CD4-positive, alpha-beta T cell treated with Interleukin-4 for 1 hour (primary cell): ENCODE data around the gene DMC1.
"Not testable (repeated sequence)": the region's sequence is repeated elsewhere in the genome, so short reads cannot be mapped to it uniquely, and the experiment has no call there.

Experiments
- DNase-seq, 2 donors: peaks; one replicate each; pipeline ENCODE4 v3.0.0-alpha.2; 2020 to 2022

Gene DMC1

DNA sequence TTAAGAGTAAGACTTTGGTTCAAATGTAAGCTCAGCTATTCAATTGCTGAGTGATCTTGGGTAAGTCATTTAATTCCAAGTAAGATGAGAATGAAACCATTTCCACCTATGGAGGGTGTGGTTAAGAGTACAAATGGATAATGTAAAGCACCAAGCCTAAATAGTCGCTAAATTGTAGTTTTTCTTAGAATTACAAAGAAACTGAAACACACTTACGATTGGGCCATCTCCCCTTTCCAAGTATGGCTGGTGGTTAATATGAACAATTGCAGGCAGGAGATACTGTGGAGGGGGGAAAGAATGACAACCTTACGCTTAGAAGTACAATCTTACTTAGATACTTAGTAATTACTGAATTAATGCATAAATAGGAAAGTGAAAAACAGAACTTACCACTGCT, 72.1 kb downstream of the DMC1 start:
- DNase-seq, result no peak

DNA sequence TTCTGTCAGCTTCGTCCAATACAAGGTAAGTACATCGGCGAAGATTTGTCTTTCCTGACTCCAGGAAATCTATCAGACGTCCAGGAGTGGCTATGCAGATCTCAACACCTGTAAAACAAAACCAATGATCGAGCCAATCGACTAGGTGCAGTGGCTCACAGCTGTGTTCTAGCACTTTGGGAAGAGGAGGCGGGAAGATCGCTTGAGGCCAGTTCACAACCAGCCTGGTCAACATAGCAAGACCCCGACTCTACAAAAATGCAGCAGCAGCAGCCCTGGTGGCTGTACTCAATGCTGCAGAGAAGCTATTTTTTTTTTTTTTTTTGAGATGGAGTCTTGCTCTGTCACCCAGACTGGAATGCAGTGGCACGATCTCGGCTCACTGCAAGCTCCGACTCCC, 75.0 kb downstream of the DMC1 start:
- no peak for DNase-seq

DNA sequence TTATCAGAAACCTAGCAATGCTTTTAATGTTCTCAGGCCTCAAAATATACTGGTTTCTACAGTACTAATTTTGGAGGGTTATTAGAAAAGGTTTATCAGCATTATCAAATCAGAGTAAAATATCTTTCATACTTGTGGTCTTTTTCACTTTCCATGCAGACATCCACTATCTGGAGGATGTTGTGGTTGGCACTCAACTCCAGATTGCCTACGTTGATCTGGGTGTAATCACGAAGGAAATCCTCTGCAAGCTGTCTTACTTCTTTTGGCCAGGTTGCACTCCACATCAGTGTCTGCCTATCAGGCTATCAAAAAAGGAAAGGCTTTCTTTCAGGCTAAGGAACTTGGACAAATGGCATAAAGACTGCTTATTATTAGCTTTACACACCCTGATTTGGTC, 75.5 kb downstream of the DMC1 start:
- no peak for DNase-seq

GRCh38 chr22:38491707-38492348, 78.2 kb downstream of the DMC1 start:
- no peak for DNase-seq

DNA sequence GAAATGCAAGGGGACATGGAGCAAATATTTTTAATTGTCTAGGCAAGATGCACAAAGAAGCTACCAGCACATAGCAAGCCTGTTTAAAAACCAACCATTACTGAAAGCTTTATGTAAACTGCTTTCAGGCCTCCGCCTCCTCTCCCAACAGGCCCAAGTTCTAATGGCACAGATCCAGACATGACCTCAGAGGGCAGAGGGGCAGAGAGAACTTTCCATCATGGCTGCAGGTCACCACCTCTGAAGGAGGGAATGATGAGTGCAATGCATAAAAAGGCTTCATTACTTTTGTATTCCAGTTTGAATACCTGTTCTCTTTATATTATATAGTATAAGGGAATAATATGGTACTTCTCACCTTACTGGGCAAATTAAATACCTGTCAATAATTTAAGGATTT, 79.1 kb downstream of the DMC1 start:
- no peak for DNase-seq

- no peak for DNase-seq
Observed at GRCh38 chr22:38490475-38490874, 79.5 kb downstream of the DMC1 start.

- no peak for DNase-seq
Observed at GRCh38 chr22:38489561-38490145, 80.3 kb downstream of the DMC1 start.

- no peak for DNase-seq
Observed at GRCh38 chr22:38489142-38489541, 80.8 kb downstream of the DMC1 start.

DNA sequence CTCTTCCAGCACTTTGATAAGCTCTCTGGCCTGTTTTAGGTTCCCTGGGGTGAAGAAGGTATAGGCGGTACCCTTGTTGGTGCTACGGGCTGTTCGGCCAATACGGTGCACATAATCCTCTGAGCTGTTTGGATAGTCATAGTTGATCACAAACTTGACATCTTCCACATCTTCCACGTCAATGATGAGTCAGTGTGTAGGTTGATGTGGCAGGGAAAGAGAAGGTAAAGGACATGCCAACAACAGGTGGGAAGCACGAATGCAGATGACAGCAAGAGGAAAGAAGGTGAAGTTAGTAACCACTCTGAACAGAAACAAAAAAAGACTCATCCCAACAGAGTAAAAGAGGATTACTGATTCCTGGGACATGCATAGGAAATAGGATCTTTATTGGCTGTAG, 82.0 kb downstream of the DMC1 start:
- DNase-seq, result no peak

GRCh38 chr22:38485783-38486182, 84.2 kb downstream of the DMC1 start:
- no peak for DNase-seq

DNA sequence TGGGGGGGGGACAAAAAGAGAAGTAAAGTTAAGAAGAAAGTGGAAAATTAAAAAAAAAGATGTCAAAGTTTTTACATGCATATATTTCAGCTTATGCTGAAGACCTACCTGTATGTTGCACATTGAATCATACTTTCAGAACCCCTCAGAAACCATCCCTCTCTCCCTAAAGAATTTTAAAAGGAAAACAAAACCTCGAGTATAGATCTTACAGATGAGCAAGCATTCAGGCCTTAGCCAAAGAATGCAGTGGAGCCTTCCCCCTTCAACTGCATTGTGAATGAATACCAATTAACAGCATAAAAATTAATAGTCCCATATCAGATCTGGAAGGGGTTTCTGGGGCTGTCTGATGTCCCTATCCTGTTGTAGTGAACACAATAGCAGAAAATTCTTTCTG, 85.7 kb downstream of the DMC1 start:
- DNase-seq, result no peak

DNA sequence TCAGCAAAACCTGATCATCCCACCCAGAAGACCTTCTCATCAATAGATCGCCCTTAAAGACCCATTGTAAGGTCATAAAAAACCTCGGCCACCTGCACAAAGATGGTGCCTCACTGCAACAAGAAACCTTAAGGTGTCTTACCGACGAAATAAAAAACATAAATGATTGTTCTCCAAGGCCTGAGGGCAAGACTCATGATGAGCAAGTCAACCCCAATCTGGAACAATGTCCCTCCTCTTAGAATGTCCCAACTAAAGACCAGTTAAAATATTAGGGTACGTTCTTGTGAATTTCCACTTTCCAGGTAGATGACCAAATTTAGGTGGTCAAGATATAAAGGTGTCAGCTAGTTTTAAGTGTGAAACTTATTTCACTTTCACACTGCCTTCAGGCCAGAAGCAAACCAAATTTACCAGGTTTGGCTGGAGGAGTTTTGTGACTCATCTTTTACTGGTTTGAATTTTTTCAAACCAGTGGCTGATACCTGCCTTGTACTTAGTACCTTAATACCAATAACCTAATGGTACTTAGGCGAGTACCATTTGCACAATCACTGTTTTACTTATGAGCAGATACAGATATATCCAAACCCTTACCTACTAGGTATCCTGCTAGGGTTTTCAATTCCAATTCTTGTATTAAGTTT, 87.2 kb downstream of the DMC1 start:
- no peak for DNase-seq

GRCh38 chr22:38481871-38482332, 88.1 kb downstream of the DMC1 start:
- no peak for DNase-seq

- no peak for DNase-seq
Observed at GRCh38 chr22:38481162-38481870, 88.7 kb downstream of the DMC1 start.

- no peak for DNase-seq
Observed at GRCh38 chr22:38479096-38479837, 90.7 kb downstream of the DMC1 start.

DNA sequence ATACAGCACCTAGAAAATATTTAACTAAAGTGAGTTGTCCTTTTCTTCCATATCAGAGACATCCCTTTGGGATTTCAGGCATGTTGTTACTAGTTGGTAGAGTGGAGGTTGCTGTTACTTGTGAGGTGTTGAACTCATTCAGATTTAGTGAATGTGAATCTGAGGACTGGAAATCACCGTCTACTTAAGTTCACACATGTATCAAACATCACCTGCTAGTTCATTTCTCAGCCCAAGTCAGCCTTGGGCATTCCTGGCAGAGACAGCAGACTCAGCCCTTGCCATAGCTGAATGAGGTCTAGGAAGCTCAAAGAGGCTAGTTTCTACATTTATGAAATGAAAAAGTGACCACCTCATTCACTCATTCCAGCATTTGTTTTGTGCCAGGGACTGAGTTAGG, 92.4 kb downstream of the DMC1 start:
- no peak for DNase-seq

- no peak for DNase-seq
Observed at GRCh38 chr22:38474003-38474607, 95.9 kb downstream of the DMC1 start.

GRCh38 chr22:38471237-38471636, 98.7 kb downstream of the DMC1 start:
- DNase-seq, result no peak

- DNase-seq, result not testable (repeated sequence)
Observed at GRCh38 chr22:38470179-38470578, 99.8 kb downstream of the DMC1 start.

DNA sequence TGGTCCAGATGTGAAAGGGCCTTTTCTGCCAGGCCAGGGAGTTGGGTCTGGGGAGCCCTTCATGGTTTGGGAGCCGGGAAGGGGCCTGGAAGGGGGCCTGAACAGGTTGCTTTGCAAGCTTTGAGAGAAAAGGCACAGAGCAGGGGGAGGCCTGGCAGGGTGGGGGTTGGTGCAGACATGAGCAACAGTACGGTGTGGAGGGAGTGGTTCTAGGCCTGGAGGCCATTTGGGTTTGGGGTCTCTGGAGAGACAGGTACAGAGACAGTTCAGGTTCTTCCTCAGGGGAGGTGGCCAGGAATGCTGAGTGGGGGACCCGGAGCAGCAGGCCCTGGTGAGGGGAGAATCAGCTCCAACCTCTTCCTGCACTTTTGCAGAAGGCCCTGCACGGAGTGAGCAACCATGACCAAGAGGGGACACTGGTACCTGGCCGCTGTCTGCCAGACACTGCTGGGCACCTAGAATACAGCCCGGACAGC, 100.6 kb downstream of the DMC1 start:
- DNase-seq, result no peak
